K562 (cell line): ENCODE measurements around the gene SPSB1. TPM values are rescaled to one million over a fixed set of nuclear protein-coding genes. Genes with fewer than 3 reads are reported as not detected.

Experiments used
- ATAC-seq: fragments of 200-7000 bp; cut with Tn5 transposase; 3 replicates; pipeline ENCODE4 v1.9.1; 2020; ENCODE audit warnings: moderate library complexity
- BruUV-seq: library from RNA; stranded (reverse); fragments of 400-500 nt; replicated peaks from 2 replicates; lab custom pipeline; 2021; lab: Mats Ljungman, UMichigan
- CTCF ChIA-PET: fragments of 300-600 bp; formaldehyde crosslinking; extraction: SDS; loops from one replicate; lab custom pipeline; 2021; ENCODE audit warnings: low intra/inter-chr PET ratio; lab: Yijun Ruan, JAX
- POLR2A ChIA-PET: fragments of 300-600, 350-650 bp; sonication (Branson Sonifier 250); formaldehyde crosslinking; extraction: SDS; loops from one replicate; lab custom pipeline; 2021; ENCODE audit warnings: antibody characterized with exemption, inconsistent platforms; lab: Yijun Ruan, JAX
- DNase-seq, 4 experiments: peaks; one replicate each; pipeline versions ENCODE4 v3.0.0 to v3.0.0-alpha.2; 2011 to 2018; ENCODE audit warnings: low spot score in 3 of 4, mixed read lengths in 3 of 4; ENCODE audit errors: extremely low read depth in 1 of 4
- FAIRE-seq: peaks from 2 replicates; lab custom pipeline; 2011; peaks lifted over from hg19 to GRCh38; lab: Jason Lieb, UNC
- H2AFZ ChIP-seq: 2 replicates; pipeline ENCODE4 v1.6.0; 2011; ENCODE audit warnings: low read depth, low read length, control low read depth, inconsistent platforms
- H3K27ac ChIP-seq: fragments of 200-600 bp; 3 replicates; pipeline ENCODE4 v1.8.0; 2011; ENCODE audit warnings: low read depth, mild to moderate bottlenecking, control low read depth, inconsistent platforms, low read length, moderate library complexity, mixed read lengths; ENCODE audit errors: extremely low read depth
- H3K27me3 ChIP-seq, 2 experiments: fragments of 300-600 bp in 1 of 2; 2 replicates in 1 of 2; 3 replicates in 1 of 2; pipeline versions ENCODE4 v1.6.0 to v1.8.0; 2011; ENCODE audit warnings: inconsistent platforms in 2 of 2, low read length in 2 of 2, mild to moderate bottlenecking in 1 of 2, mixed read lengths in 1 of 2, moderate library complexity in 1 of 2; ENCODE audit not compliant: control insufficient read depth in 2 of 2, insufficient read depth in 2 of 2
- H3K36me3 ChIP-seq: fragments of 300-600 bp; 3 replicates; pipeline ENCODE4 v1.8.0; 2011; ENCODE audit warnings: mild to moderate bottlenecking, low read length, inconsistent platforms; ENCODE audit not compliant: control insufficient read depth, insufficient read depth
- H3K4me1 ChIP-seq, 2 experiments: fragments of 200-600 bp in 1 of 2; replicated peaks in 1 of 2; 2 replicates in 1 of 2; 3 replicates in 1 of 2; pipeline versions ENCODE4 v1.5.1 to v1.8.0; 2011; ENCODE audit warnings: inconsistent platforms in 2 of 2, low read length in 2 of 2, mild to moderate bottlenecking in 1 of 2, mixed read lengths in 1 of 2, moderate library complexity in 1 of 2; ENCODE audit not compliant: control insufficient read depth in 2 of 2, insufficient read depth in 2 of 2
- H3K4me2 ChIP-seq: 2 replicates; pipeline ENCODE4 v1.6.1; 2011; ENCODE audit warnings: low read length, control low read depth, inconsistent platforms, mixed read lengths; ENCODE audit not compliant: insufficient read depth
- H3K4me3 ChIP-seq: fragments of 200-600 bp; sonication (generic), shearing (Covaris generic); 2 replicates; pipeline ENCODE4 v1.5.1; 2016; ENCODE audit warnings: control low read depth, inconsistent platforms
- H3K79me2 ChIP-seq: fragments of 200-600 bp; 3 replicates; pipeline ENCODE4 v1.8.0; 2011; ENCODE audit warnings: low read length, inconsistent platforms; ENCODE audit not compliant: control insufficient read depth, insufficient read depth
- H3K9ac ChIP-seq, 2 experiments: 2 replicates each; pipeline versions ENCODE4 v1.6.0 to v1.6.1; 2011; ENCODE audit warnings: low read depth in 2 of 2, low read length in 2 of 2, control low read depth in 1 of 2, inconsistent platforms in 1 of 2, mild to moderate bottlenecking in 1 of 2, mixed read lengths in 1 of 2; ENCODE audit not compliant: insufficient read depth in 1 of 2
- H3K9me1 ChIP-seq: one replicate; pipeline ENCODE4 v1.6.0; 2011; ENCODE audit warnings: inconsistent platforms, mild to moderate bottlenecking, low read length, moderate library complexity; ENCODE audit not compliant: control insufficient read depth, insufficient read depth
- H3K9me3 ChIP-seq: replicated peaks from 2 replicates; pipeline ENCODE4 v1.5.1; 2011; ENCODE audit warnings: low read depth, low read length, inconsistent platforms; ENCODE audit not compliant: control insufficient read depth, insufficient read depth
- H4K20me1 ChIP-seq: replicated peaks from 2 replicates; pipeline ENCODE4 v1.6.1; 2011; ENCODE audit warnings: low read length, inconsistent platforms, mixed read lengths; ENCODE audit not compliant: control insufficient read depth, insufficient read depth
- ETV1 ChIP-seq: fragments of 450-650 bp; conservative IDR thresholded peaks from 2 replicates; pipeline ENCODE4 v1.6.1; 2016; ENCODE audit warnings: missing genetic modification characterization, control low read depth, low read depth, missing compliant biosample characterization
- KDM1A ChIP-seq, 2 experiments: fragments of 450-650 bp; IDR thresholded peaks; 2 replicates each; pipeline ENCODE4 v1.6.1; 2016; ENCODE audit warnings: mild to moderate bottlenecking in 2 of 2
- ZBTB1 ChIP-seq: sonication (generic); formaldehyde crosslinking; IDR thresholded peaks from 2 replicates; pipeline ENCODE4 v1.8.1; 2023; ENCODE audit warnings: missing genetic modification reagents, low read depth, mild to moderate bottlenecking, borderline replicate concordance
- ZNF639 ChIP-seq, 2 experiments: fragments of 200-800 bp in 1 of 2; sonication (Bioruptor generic) in 1 of 2; sonication (generic) in 1 of 2; formaldehyde crosslinking in 1 of 2; IDR thresholded peaks in 1 of 2; conservative IDR thresholded peaks in 1 of 2; 2 replicates each; pipeline versions ENCODE4 v1.5.0 to v1.6.1; 2016 to 2020; ENCODE audit warnings: missing compliant biosample characterization in 1 of 2, missing genetic modification characterization in 1 of 2, missing genetic modification reagents in 1 of 2
- ZNF76 ChIP-seq: fragments of 250-450 bp; sonication (Bioruptor Pico); IDR thresholded peaks from 2 replicates; pipeline ENCODE4 v1.4.0; 2020; ENCODE audit warnings: mild to moderate bottlenecking, moderate library complexity, borderline replicate concordance
- WGBS: fragments of 100-300 bp; shearing (Covaris generic); methylation state at CpG from one replicate; pipeline ENCODE4 v1.1.6; 2016; ENCODE audit warnings: low coverage, mixed read lengths; ENCODE audit not compliant: insufficient coverage; ENCODE audit errors: missing lambda C conversion rate; 5-methylcytosine and 5-hydroxymethylcytosine counted together
- in situ Hi-C: fragments of 300-500 bp; cut with MboI; formaldehyde crosslinking; loops from 4 replicates; pipeline ENCODE4 v1.15.0; 2018; ENCODE audit warnings: inconsistent platforms, mixed read lengths
- intact Hi-C: fragments of 100-400 bp; cut with micrococcal nuclease; formaldehyde crosslinking; loops from 2 replicates; pipeline ENCODE4 v1.14.2; 2022
- polyA plus RNA-seq, 8 experiments: library from polyadenylated mRNA; depleted of rRNA in 4 of 8; stranded (reverse) in 5 of 8; unstranded in 3 of 8; fragments of >200 nt; fragmentation: Nextera tagmentation in 2 of 8; fragmentation: Illumina TruSeq in 1 of 8; extraction: Ambion mirVana in 2 of 8; extraction: Trizol in 1 of 8; gene quantifications; 2 replicates each; pipeline versions ENCODE4 v1.2.1 to v1.2.3, GENCODE V29; 2011 to 2014; ENCODE audit warnings: inconsistent platforms in 1 of 8, missing spikeins in 1 of 8
- total RNA-seq, 7 experiments: library from RNA; depleted of rRNA in 6 of 7; stranded (reverse); fragments of >200 nt in 6 of 7; fragmentation: Illumina TruSeq in 2 of 7; extraction: Trizol in 2 of 7; gene quantifications; 2 replicates each; pipeline versions ENCODE4 v1.2.1 to v1.2.3, GENCODE V29; 2011 to 2021; ENCODE audit warnings: low replicate concordance in 1 of 7

The SPSB1 gene
- total and polyA plus RNA-seq, 9 of the 15 experiments (the other 6 are each of a cell fraction or from before 2014, with no cell fraction given): 0.06 to 0.35 (median 0.14) TPM; not detected in 6

GRCh38 chr1:9248341-9249262 lies 44.1 kb upstream of the SPSB1 start:
- peaks cover 28% of the 10 kb centered on the region; the same call in 1 of the 2 replicates for H4K20me1 ChIP-seq
- H3K4me3 ChIP-seq: no peak overlapping the region
- no peak overlapping the region for H3K27ac ChIP-seq
- H3K9me1 ChIP-seq: no peaks in the 10 kb centered on the region
- H2AFZ ChIP-seq: no peak overlapping the region
- no peak overlapping the region for H3K4me2 ChIP-seq
- H3K9ac ChIP-seq: no peak overlapping the region
- DNase-seq: no peak
- ATAC-seq: no peak
- intact Hi-C loops: no loop called here
- H3K36me3 ChIP-seq: no peaks in the 10 kb centered on the region
- no peaks in the 10 kb centered on the region for H3K79me2 ChIP-seq
- no peak for TF ChIP-seq ETV1 (tag)
- no peak for TF ChIP-seq ZBTB1 (CRISPR knock-in tag)
- no peak for TF ChIP-seq KDM1A (IDR thresholded peaks at IDR 0.05)
- no peak for TF ChIP-seq ZNF639 (CRISPR knock-in tag; conservative IDR thresholded peaks at IDR 0.05 in 1 of 2, IDR thresholded peaks at IDR 0.05 in 1 of 2)
- no peak for TF ChIP-seq ZNF76 (CRISPR knock-in tag)
- in situ Hi-C loops: no loop called here
- peaks cover 19 to 73% of the 10 kb centered on the region in 2 experiments; a peak in 4 of 5 replicates for H3K27me3 ChIP-seq
- H3K4me1 ChIP-seq: peaks cover 0 to 21% of the 10 kb centered on the region in 2 experiments; a peak in 1 of 5 replicates
- FAIRE-seq: no peak
- H3K9me3 ChIP-seq: no peaks in the 10 kb centered on the region
- POLR2A ChIA-PET: interaction anchor here (0.6 to 3.3 kb wide), 4 partner anchors 9 to 341 kb away, joined by 3 to 11 read pairs (median 4); no protein-coding TSS in a partner anchor
- CTCF ChIA-PET: interaction anchor here (1.1 to 1.3 kb wide), 2 partner anchors 138 to 253 kb away, joined by 3 to 4 read pairs; no protein-coding TSS in a partner anchor
- WGBS: 26% methylated on average over 17 of the region's 21 CpGs
- BruUV-seq: no TSS peak
